NCI-H1105 treated with DMSO at 0.1 percent for 48 hours (cell line): ENCODE data around the gene PTPRN.
"Not testable (repeated sequence)": the region's sequence is repeated elsewhere in the genome, so short reads cannot be mapped to it uniquely, and the experiment has no call there.

Experiments
- DNase-seq: peaks from one replicate; lab custom pipeline; 2025; lab: John Stamatoyannopoulos, UW

PTPRN gene

GRCh38 chr2:219309278-219309677, at the start of gene PTPRN:
Gene PTPRN, minus strand, starts transcription at chr2:219309401. Its CDS starts 69 bp downstream, at chr2:219309332.
- peak; percentile 75 for DNase-seq

GRCh38 chr2:219358170-219359075, 49.2 kb upstream of the PTPRN start:
- DNase-seq: peak; percentile 13

GRCh38 chr2:219356834-219357233, 47.6 kb upstream of the PTPRN start:
- DNase-seq: no peak

- DNase-seq: no peak
Measured at GRCh38 chr2:219354582-219354981, 45.4 kb upstream of the PTPRN start.

GRCh38 chr2:219353129-219353528, 43.9 kb upstream of the PTPRN start:
- DNase-seq: no peak

- peak; percentile 30 for DNase-seq
Measured at GRCh38 chr2:219352448-219353023, 43.3 kb upstream of the PTPRN start.

GRCh38 chr2:219350710-219351221, 41.6 kb upstream of the PTPRN start:
- DNase-seq: no peak

GRCh38 chr2:219350215-219350614, 41.0 kb upstream of the PTPRN start:
- DNase-seq: no peak

GRCh38 chr2:219344751-219345430, 35.7 kb upstream of the PTPRN start:
- peak; percentile 67 for DNase-seq

- DNase-seq: peak; percentile 70
Measured at GRCh38 chr2:219335373-219335786, 26.2 kb upstream of the PTPRN start.

- no peak for DNase-seq
Measured at GRCh38 chr2:219334076-219334475, 24.9 kb upstream of the PTPRN start.

GRCh38 chr2:219332542-219332941, 23.3 kb upstream of the PTPRN start, which contains the start of gene RESP18:
Gene RESP18, minus strand, starts transcription at chr2:219332744.
- DNase-seq: no peak

GRCh38 chr2:219331560-219332213, 22.5 kb upstream of the PTPRN start:
- no peak for DNase-seq

- DNase-seq: no peak
Measured at GRCh38 chr2:219327719-219328118, 18.5 kb upstream of the PTPRN start.

- DNase-seq: no peak
Measured at GRCh38 chr2:219325657-219326315, 16.6 kb upstream of the PTPRN start.

GRCh38 chr2:219325136-219325535, 15.9 kb upstream of the PTPRN start:
- no peak for DNase-seq

- no peak for DNase-seq
Measured at GRCh38 chr2:219323434-219323833, 14.2 kb upstream of the PTPRN start.

- no peak for DNase-seq
Measured at GRCh38 chr2:219314804-219315468, 5.7 kb upstream of the PTPRN start.

- not testable (repeated sequence) for DNase-seq
Measured at GRCh38 chr2:219312683-219313263, 3.6 kb upstream of the PTPRN start.
